GM12864 (cell line): Measurements from ENCODE around the gene GATB.

Experiments
- DNase-seq: peaks from one replicate; pipeline ENCODE4 v3.0.0-alpha.2; 2011; ENCODE audit warnings: low read depth
- H3K4me3 ChIP-seq: 2 replicates; pipeline ENCODE4 v1.5.1; 2011; ENCODE audit warnings: mild to moderate bottlenecking, low read depth, low read length, control low read depth
- TF ChIP-seq, protein P1 (sequence below): IDR thresholded peaks from 2 replicates; pipeline ENCODE4 v1.5.1; 2011; ENCODE audit warnings: low read depth, mild to moderate bottlenecking, moderate library complexity, low read length, control low read depth, inconsistent platforms; ENCODE audit errors: missing control alignments

GATB gene

DNA sequence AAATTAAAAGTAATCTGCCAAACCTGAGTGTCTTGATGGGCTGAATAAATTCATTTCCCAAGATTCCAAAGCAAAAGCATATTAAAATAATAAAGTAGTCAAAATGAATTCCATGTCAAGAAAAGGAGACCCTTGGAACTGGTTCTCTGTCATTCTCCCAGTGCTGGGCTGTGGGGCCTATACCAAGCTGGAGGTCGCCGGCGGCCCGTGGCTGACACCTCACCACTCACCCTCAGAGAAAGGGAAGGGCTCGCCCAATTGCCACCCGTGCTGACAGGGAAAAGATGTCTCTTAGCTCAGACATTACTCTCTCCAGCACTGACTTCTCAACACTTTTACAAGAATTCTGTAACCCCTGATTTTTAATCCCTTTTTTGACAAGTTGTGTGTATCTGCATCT, 51.7 kb downstream of the GATB start:
- DNase-seq: no peak

DNA sequence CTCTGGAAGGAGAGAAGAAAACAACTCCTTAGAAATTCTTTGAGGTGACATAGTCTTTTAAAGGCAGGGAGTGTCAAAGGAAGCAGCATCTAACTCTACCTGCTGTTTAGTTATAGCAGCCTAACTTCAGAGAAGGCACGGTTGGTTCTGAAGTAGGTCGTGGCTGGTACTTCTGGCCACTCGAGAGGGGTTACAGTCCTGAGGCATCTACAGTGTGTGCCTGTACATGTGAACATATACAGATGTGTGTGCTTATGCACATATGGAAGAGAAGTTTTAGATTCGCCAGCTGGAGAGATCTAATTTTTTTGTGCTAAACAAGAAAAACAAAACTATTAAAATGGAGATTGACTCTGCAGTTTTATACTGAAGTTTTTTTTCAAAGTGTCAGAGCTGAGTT, 52.7 kb downstream of the GATB start:
- no peak for DNase-seq
- no peak overlapping the region for H3K4me3 ChIP-seq
- TF ChIP-seq, protein P1, sequence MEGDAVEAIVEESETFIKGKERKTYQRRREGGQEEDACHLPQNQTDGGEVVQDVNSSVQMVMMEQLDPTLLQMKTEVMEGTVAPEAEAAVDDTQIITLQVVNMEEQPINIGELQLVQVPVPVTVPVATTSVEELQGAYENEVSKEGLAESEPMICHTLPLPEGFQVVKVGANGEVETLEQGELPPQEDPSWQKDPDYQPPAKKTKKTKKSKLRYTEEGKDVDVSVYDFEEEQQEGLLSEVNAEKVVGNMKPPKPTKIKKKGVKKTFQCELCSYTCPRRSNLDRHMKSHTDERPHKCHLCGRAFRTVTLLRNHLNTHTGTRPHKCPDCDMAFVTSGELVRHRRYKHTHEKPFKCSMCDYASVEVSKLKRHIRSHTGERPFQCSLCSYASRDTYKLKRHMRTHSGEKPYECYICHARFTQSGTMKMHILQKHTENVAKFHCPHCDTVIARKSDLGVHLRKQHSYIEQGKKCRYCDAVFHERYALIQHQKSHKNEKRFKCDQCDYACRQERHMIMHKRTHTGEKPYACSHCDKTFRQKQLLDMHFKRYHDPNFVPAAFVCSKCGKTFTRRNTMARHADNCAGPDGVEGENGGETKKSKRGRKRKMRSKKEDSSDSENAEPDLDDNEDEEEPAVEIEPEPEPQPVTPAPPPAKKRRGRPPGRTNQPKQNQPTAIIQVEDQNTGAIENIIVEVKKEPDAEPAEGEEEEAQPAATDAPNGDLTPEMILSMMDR: no peak

More for the DNA sequence above, 51.7 kb downstream of the GATB start:
- no peak overlapping the region for H3K4me3 ChIP-seq
- TF ChIP-seq, protein P1: no peak

DNA sequence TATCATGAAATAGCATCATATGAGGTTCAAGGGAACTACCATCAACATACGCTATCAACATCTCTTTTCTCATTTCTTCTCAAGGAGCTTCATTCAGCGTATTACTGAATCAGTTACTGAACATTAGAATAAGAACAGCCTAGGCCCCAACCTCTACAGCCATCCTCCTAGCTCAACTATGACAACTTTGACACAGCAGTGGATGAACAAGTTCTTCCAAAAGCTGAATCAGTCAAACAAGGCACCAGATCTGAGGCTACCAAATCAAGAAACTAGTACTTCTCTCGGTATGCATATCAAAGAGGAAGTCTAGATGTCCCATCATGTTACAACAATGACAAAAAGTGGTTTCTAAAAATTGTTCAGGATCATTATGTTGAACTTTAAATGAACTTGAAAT, 57.4 kb downstream of the GATB start:
- no peak overlapping the region for H3K4me3 ChIP-seq
- no peak for DNase-seq
- TF ChIP-seq, protein P1: no peak

DNA sequence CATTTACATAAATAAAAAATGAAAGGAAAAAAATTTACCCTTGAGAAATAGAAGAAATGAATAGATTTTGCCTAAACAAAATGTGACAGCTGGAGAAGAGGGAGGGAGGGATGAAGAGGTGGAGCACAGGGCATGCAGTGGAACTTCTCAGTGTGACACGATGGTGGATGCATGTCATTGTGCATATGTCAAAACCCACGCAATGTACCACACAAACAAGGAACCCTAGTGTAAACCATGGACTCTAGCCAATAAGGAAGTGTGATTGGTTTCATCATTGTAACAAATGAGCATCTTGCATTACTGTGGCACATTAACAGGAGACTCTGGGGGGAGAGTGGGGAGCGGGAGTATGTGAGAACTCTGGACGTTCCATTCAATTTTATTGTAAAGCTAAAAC, 58.6 kb downstream of the GATB start:
- H3K4me3 ChIP-seq: no peak overlapping the region

DNA sequence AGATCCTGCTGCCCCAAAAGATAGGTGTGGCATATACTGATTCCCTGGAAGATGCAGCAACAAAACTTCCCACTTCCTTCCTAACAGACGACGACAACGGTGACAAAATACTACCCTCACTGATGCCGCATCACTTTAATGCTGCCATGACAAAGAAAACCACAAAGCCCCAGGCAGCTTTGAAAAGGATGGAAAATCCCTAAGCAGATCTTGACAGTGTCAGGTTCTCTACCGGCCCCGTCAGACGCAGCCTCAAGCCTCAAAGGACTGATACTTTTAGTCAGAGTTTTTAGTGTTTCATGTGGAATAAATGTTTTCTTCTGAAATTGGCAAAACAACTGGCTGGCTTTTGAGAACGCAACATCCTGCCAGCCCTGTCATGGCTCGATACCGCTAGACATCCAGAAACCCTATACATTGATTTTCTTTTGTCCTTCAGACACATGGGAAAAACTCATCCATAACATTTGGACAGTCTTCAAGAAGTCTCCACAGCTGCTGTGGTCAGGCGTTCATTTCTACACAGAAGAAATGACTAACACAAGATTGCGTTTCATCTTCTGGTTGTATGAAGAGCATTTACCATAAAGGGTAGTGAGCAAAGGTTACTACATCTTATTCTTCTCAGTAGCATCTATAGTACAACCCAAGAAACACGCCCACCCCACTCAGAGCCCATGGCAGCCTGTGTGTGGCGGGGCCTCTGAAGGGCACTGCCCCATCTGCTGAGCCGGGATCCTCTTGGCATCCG, 60.1 kb downstream of the GATB start:
- TF ChIP-seq, protein P1: no peak
- H3K4me3 ChIP-seq: no peak overlapping the region
- DNase-seq: no peak

More for the DNA sequence above, 58.6 kb downstream of the GATB start:
- TF ChIP-seq, protein P1: no peak
- no peak for DNase-seq

DNA sequence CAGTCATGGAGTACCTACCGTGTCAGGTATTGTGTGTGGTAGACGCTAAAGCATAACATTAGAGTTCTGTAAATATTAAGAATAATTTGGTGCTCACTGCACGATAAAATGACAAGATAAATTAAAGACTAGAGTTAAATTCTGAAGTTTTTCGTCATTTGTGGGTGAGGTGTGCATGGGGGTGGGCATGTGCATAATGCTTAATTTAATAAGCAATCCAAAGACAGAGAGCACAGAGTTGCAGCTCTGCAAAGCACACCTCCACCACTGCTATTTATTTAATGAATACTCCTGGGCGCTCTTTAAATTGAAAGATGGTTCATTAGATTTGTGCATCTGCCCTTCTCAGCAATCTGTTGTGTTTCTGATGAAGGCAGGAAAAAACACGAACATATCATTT, 62.6 kb downstream of the GATB start:
- TF ChIP-seq, protein P1: no peak
- no peak overlapping the region for H3K4me3 ChIP-seq
- no peak for DNase-seq

DNA sequence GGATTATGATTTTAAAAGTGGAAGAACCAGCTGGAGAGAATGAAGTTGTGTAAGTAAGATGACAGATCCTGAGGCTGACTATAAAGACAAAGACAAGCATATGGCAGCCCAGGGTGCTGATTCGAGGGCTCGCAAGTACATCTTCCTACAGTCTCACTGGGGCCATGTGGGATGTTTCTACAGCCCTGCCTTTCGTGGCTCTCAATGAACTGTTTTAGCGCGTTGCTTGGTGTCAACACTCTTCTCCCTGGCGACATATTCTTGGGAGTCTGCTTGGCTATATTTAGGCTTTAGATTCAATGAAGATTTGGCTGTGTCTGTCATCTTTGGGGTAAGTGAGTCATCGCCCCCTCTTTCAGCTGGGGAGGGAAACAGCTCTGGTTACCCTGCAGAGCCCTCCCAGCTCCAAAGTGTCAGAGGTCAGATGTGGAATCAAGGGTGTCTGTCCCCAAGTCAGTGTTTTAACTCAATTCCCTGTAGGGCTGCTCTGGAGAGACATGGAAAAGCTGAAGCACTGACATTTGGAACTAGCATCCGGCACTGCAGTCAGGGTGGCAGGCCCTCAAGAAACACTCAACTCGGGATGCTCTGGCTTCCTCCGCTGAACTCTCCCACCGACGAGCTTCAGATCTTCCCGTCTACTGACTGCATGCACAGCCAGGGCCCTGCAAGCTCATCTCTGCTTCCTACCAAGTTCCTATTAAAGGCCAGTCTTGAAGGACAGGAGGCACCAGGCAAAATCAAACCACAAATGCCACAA, 65.7 kb downstream of the GATB start:
- TF ChIP-seq, protein P1: no peak
- no peak overlapping the region for H3K4me3 ChIP-seq
- no peak for DNase-seq
